NCI-H2029 (cell line): ENCODE results near the gene CBY1.
"Not testable (repeated sequence)": the region's sequence is repeated elsewhere in the genome, so short reads cannot be mapped to it uniquely, and the experiment has no call there.

ENCODE experiments used
- DNase-seq: peaks from one replicate; lab custom pipeline; 2025; lab: John Stamatoyannopoulos, UW

The CBY1 gene

DNA sequence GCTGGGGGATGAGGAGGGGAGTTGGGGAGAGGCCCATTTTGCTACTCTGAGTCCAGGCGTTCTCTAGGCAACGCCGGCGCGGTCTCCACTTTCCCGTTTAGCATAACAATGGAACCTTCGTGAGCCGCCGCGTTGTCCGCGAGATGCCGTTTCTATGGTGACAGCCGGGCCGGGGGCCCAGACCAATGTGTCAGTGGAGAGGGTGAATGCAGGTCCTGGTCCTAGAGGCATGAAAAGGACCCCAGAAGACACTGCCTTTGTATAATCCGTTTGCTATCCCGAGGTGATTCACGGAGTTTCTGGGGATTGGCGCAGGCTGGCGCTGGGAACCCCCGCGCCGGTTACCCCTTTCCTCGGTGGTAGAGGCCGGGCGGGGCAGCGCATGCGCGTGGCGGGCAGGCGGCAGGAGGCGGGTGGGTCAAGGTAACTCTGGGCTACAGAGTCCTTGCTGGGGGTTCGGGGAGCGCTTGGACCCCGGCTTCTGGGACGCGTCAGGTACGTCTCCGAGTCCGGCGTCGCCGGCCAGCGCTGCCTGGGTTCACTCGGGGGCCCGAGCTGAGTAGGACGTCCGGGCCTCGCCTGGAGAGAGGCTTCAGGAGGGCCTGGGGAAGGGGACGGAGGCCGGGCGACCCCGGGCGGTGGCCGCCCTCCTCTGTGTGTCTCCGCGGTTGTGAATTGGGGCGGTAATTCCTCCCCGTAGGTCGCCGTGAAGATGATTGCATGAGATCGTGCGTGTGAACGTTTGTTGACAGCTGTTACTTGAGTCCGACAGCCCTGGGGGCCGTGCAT is at the start of gene CBY1, which contains the start of gene FAM227A:
Gene CBY1 (plus strand): TSS at position 383 of the 789 bp plus-strand sequence. CDS start 11,417 bp downstream, outside the sequence.
Gene FAM227A (minus strand): TSS at position 137 of the 789 bp plus-strand sequence. CDS start 6,224 bp downstream, outside the sequence.
- DNase-seq: peak; percentile 92

DNA sequence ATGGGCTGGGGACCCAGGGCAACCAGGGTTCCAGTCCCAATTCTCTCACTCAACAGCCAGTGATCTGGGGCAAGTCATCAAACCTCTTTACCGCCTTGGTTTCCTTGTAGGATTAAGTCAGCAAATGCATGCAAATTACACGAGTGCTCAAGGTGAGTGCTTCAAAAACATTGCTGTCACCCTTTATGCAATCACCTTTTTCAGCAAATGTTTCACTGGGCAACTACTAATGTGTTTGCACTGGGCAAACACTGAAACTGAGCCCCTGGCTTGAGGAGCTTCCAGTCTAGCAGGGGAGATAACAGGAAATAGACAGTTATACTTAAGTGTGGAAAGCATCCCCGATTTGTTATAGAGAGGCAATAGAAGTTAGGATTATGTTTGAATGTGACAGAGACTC is 48.8 kb upstream of the CBY1 start:
- peak; percentile 69 for DNase-seq

DNA sequence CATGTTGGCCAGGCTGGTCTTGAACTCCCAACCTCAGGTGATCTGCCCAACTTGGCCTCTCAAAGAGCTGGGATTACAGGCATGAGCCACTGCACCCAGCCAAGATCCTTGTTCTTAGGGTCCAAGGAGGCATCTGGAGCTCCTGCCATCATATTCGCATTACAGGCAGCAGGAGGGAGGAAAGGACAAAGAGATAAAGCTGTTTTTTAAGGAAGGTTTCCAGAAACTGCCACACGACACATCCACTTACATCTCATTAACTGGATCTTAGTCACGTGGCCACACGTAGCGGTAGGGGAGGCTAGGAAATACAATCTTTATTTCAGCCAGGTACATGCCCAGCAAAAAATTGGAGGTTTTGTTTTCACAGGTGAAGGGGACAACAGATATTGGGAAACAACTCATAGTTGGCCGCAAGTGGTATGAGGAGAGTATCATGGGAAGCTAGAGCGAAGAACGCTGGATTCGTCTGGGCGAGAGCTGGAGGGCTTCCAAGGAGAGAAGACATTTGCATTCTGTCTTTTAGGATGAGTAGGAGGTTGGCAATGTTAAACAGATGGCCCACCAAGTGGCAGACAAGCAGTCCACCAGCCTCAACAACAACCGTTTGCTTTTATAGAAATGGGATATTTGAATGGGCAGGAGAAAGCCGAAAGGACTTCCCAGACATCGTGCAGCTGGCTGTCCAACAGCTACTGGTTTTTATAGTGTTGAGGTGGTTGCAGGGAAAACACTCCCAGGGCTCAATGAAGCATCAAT is 47.3 kb upstream of the CBY1 start:
- DNase-seq: no peak

DNA sequence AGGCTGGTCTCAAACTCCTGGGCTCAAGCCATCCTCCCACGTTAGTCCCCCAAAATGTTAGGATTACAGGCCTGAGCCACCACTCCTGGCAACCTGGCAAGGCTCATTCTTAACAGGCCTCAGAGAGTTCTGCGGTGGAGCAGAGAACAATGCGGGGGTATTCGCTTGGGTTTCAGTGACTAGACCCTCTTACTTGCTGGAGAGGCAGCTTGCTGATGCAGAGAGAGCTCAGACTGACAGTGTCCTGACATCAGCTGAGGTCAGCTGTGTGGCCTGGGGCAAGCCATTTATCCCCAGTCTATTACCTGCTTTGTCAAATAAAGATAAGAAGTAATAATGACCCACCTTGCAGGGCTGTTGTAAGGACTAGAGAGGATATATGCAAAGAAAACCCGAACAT is 46.2 kb upstream of the CBY1 start:
- DNase-seq: no peak

DNA sequence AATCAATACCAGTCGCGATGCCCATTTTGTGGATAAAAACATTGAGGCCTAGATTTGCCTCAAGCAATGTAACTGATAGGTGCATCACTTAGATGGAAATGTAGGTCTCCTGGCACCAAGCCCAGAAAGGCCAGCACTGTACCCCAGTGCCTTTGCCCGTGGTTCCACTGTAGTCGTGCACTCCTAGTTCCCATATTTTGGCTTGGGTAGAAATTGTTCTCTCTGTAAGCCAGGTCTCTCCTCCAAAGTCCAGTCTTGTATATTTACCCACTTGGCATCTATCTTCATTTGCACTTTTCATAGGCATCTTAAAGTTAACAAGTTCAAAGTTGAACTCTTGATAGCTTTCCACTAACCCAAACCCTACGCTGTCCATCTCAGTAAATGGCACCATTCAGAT is 44.9 kb upstream of the CBY1 start:
- DNase-seq: no peak

DNA sequence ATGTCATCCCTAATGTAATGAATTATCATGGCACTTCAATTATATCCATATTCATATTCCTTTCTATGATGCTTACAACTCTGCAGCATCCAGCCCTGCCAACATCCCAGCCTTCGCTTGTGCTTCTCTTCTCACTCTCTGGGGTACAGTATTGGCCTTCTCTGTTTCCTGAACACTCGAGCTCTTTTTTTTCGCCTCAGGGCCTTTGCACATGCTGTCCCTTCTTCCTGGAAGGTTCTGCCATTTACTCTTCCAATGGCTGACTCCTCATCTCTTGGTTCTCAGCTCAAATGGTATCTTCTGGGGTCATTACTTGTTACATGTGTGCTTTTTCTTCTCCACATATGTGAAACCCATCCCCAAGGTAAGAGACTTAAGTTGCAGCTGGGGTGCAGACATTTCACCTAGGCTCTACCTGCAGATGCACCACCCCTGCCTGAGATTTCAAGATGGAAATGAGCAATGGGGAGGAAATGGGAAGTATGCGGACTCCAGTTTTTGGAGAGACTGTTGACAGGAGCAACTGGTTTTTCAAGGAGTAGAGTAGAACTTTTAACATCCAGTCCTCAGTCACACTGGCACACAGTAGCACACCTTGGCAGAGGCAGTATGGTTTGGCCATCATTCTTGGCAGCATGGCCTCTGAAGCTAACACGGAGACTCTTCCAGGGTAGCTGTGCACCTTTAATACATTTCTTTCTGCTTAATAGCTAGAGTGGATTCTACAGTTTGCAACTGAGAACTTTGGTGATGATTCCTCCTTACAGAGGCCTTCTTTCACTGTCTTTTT is 44.0 kb upstream of the CBY1 start:
- no peak for DNase-seq

DNA sequence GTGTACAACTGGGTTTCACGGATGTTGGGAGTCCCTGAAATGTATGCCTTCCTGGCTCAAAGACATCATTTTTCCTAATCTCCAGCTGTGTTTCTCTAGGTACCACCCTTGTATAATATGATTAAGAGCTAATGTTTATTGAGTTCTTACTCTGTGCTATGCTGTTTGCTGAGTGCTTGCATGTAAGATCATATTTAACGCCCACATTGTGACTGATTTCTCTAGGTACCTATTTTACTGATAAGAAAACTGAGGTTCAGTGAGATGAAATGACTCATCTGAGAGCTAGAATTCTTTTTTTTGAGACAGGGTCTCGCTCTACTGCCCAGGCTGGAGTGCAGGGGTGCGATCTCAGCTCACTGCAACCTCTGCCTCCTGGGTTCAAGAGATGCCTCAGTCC is 42.9 kb upstream of the CBY1 start:
- no peak for DNase-seq

DNA sequence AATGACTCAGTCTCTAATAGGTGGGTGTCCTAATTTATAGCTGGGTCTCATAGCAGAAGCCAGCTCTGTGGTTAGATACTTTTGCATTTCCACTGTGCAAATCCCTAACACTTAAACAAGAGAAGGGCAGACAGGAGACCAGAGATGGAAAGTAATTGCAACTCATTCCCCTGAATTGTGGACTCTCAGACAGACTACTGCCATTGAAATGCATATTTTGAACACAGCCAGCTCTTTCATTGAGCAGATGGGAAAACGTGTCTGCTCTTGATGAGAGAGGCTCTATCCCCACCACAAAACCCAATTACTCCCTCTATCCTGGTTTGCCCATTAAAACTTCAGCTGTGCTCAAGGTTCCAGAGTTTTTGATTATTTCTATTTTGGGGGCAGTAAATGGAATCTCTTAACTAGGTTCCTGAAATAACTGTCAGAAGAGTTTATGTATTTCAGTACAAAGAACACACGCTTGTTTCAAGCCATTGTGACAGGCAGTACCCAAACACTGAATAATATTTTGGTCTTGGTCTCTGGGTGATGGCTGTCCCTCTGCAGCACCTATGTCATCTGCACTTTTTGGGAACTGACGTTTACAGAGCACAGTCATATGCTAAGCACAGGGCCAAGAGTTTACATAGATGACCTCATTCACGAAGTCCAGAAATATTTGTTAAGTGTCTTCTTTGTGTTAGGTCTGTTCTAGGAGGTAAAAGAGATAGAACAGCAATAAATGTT is 41.9 kb upstream of the CBY1 start:
- DNase-seq: peak; percentile 4

DNA sequence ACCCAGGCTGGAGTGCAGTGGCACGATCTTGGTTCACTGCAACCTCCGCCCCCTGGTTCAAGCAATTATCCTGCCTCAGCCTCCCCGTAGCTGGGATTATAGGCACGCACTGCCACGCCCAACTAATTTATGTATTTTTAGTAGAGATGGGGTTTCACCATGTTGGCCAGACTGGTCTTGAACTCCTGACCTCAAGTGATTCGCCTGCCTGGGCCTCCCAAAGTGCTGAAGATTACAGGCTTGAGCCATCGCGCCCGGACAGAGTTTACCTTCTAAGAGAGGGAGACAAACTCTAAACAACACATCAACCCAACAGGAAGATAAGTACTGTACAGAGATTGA is 41.4 kb upstream of the CBY1 start:
- DNase-seq: not testable (repeated sequence)

DNA sequence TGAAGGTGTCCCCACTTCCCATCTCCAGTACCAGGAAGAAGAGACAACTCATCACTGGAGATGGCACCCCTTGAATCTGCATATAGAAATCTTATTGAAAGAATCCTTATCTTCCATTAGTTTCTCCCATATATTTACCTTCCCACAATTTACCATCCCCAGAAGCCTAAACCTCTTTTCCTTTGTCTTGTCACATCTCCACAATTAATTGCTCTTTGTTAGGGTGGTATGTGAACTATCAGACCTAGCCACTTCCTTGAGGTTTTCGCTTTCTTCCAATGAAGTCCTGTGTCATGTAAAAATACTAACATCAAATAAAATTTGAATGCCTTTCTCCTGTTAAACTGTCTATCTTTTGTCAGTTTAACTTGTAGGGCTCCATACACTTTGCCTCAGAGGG is 38.2 kb upstream of the CBY1 start:
- DNase-seq: no peak

DNA sequence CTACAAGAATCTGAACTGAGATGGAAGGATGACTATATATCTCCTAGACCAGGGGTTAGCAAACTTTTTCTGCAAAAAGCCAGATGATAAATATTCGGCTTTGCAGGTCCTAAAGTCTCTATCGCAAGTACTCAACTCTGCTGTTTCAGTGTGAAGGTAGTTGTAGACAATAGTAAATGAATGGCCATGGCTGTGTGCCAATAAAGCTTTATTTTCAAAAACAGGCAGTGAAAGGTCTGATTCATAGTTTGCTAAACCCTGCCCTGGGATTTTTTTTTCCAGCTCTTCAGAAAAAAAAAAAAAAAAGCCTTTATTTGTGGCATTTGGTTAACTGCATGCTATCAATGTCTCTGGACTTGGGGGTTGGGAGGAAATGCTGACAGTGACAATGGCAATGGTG is 37.8 kb upstream of the CBY1 start:
- DNase-seq: no peak

DNA sequence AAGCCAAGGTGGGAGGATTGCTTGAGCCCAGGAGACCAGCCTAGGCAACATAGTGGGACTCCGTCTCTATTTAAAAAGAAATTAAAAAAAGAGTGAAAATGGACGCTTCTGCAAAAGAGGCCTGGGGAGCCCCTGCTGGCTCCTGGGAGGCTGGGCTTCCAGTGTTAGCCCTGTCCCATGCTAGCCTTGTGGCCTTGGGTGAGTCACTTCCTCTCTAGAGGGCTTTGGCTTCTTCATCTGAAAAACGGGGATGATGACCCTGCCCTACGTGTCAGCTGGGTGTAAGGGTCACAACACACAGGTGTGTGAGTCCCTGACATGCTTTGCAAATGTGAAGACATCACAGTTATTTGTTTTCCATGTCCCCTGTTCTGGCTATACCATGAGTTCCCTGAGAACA is 33.1 kb upstream of the CBY1 start:
- DNase-seq: no peak

DNA sequence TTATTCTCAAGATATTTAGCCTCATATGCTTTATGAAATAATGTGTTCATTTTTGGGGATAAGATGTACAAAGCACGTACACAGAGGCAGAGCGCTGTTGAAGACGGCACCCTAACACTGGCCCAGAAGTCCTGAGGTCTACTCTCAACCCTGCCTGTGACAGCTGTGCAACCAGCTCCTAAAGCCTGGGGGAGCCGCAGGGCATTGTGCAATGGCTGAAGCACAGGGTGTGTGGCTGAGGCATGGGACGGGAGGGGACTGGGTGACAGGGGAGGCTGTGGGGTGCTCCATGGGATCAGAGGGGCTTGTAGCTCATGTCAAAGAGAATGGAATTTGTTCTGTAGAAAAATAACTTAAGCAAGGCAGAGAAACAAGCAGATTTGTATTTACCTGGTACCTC is 28.0 kb upstream of the CBY1 start:
- DNase-seq: no peak

DNA sequence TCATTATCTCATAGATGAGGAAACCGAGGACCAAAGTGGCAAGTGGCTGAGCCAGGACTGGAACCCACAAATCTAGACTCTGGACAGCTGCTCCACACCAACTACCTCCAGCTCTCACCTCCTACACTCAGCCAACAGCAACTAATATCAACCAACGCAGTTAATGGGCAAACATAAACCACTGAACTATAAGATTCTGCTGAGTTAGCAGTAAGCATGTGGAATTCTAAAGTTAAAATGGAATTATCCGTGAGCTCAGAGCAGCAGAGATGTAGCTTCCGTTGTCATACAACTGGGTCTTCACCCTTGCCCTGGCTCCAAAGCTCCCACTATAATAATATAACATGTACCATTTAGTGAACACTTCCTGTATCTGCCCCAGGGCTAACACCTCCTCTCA is 27.3 kb upstream of the CBY1 start:
- no peak for DNase-seq

DNA sequence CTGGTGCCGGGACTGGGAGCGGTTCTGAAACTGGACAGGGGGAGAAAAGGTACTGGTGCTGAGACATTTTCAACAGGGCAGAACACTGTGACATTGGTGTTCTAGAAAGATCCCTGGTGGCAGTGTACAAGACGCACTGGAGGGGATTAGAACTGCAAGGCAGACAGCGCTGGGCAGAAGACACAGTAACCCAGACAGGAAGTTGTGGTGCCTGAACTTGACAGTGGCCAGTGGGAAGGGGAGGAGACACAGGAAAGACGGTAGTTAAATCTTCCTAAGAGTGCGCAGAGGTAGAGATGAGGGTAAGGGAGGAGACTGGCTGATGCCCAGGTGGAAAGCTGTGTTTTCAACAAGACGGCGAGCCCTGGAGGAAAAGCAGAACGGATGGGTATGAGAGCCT is 24.7 kb upstream of the CBY1 start:
- DNase-seq: no peak

DNA sequence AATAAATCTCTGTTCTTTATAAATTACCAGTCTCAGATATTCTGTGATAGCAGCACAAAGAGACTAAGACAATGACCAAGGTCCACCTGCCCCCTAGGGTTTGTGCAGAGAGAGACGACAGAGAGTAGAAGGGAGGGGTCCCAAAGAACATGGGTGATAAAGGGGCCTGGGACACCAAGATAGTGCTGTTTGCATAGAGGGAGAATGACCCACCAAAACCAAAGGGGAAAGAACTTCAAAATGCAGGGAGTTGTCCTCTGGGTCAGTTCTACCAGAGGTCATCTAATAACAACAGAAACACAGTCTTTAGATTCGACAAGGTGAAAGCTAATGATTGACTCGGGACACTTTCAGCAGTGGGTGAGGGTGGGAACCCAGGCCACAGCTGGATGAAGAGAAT is 23.9 kb upstream of the CBY1 start:
- DNase-seq: no peak

DNA sequence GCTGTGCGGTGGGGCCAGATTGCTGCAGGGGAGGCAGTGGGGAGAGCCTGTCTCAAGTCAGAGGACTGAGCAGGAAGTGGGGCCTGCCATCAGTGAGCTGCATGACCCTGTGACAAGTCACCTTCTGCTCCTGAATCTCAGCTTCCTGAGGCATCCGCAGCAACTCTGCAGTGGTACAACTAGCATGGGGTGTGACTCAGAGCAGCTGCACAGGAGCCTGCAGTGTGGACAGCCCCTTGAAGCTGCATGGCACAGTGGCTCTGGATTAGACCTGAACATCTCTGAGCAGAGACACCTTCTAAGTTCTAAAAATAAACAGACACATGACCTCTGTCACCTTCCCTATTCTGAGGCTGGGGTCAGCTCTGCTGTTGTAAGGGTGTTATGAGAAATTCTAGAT is 18.2 kb upstream of the CBY1 start:
- no peak for DNase-seq

DNA sequence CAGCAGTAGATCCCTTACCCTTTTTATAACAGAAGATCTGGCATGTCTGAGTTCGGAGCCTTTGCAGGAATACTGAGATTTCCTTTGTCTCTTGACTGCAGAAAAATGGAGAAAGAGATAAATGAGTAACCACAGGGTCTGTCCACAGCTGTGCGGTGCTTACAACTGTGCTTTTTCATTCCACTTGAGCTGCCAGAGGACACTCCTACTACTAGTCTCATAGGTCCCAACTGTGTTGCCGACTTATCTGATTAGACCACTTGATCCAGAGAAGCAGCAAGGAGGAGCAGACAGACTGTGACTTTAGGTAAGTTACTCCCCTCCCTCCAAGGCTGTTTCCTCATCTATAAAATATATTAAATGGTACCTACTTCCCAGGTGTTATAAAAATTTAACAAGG is 17.7 kb upstream of the CBY1 start:
- no peak for DNase-seq

DNA sequence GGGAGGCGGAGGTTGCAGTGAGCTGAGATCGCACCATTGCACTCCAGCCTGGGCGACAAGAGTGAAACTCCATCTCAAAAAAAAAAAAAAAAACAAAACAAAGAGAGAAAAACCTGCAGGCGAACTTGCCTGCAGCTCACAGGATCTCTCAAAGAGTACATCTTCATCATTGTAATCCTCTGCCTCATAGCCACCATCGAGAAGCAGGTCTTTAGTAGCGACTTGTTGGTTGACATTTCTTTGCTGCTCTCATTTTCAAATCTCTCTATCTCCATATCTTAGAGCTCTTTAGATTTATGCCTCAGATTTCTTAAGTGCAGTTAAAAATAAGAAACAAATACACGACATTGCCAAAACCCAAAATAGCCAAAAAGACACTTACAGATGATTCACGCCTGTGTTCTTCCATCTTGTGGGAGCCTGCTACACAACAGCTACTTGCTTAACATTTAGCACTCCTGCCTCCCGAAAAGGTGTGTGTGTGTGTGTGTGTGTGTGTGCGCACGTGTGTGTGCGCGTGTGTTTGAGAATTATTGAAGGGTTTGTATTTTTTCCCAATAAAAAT is 14.9 kb upstream of the CBY1 start:
- DNase-seq: no peak

DNA sequence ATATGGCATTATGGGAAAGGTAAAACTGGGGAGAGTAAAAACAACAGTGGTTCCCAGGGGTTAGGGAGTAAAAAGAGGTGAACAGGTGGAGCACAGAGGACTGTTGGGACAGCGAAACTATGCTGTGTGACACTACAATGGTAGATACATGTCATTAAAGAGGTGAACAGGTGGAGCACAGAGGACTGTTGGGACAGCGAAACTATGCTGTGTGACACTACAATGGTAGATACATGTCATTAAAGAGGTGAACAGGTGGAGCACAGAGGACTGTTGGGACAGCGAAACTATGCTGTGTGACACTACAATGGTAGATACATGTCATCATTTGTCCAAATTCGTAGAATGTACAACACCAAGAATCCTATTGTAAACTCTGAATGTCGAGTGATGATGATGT is 12.2 kb upstream of the CBY1 start:
- DNase-seq: not testable (repeated sequence)

DNA sequence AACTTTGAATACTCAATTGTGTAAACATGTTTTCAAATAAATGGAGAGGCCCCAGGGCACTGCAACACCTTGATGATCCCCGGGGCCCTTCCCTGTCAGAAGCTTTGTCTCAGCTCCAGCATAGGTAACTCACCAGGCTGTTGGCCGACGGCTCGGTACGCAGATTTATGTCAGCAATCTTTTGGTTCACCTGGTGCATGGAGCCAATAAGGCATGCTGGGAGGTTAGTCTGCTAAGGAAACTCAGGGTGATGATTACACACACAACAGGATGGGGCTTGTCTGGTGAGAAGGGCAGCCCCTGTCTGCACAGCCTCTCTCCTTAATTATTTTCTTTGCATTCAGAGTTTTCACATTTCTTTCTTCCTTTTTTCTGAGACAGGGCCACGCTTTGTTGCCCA is 11.0 kb upstream of the CBY1 start:
- no peak for DNase-seq
